Measurements from ENCODE around the gene AMN1.

Gene AMN1

DNA sequence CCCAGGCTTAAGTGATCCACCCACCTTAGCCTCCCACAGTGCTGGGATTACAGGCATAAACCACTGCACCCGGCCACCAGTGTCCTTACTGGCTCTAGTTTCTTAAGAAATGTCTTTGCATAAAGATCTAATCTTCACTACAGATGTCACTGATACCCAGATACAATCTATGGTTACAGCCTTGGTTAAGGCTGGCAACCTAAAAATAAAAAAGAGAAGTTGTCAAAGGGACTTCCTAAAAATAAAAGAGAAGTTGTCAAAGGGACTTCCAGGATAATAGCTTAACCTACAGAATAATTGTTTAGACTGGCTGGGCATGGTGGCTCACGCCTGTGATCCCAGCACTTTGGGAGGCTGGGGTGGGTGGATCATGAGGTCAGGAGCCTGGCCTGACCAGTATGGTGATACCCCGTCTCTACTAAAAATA, 41.7 kb downstream of the AMN1 start:
- Histone ChIP-seq H2BK12ac (ENCODE audit: low read length) (no peak overlapping the region), H3K23ac (ENCODE audit: low read depth, low read length, poor library complexity) (no peak overlapping the region), H3K18ac (ENCODE audit: low read length) (no peak overlapping the region), H3K27ac (replicated peaks; ENCODE audit: low read length) (no peak overlapping the region), H2AK5ac (ENCODE audit: low read depth, low read length) (no peak overlapping the region), H3K36me3 (replicated peaks in 1 of 2; ENCODE audit: control insufficient read depth in 2 of 2, insufficient read depth in 2 of 2, low read length in 2 of 2) (no peaks in the 10 kb centered on the region), H3K9ac (ENCODE audit: low read depth, low read length, poor library complexity) (no peak overlapping the region), H3K4me3 (ENCODE audit: low read length in 2 of 2) (no peak overlapping the region), H3K27me3 (ENCODE audit: control insufficient read depth in 3 of 3, insufficient read depth in 3 of 3, low read depth in 1 of 3, low read length in 3 of 3) (no peaks in the 10 kb centered on the region), H2AFZ (ENCODE audit: low read length) (no peak overlapping the region), H3K4ac (ENCODE audit: low read length) (no peak overlapping the region), H3K4me1 (ENCODE audit: control insufficient read depth in 2 of 2, insufficient read depth in 1 of 2, low read depth in 1 of 2, low read length in 2 of 2) (no peaks in the 10 kb centered on the region), H2BK120ac (ENCODE audit: low read depth, low read length) (no peak overlapping the region), H3K79me1 (ENCODE audit: low read depth, low read length) (no peaks in the 10 kb centered on the region), H3K4me2 (ENCODE audit: insufficient read depth, low read length, poor library complexity, severe bottlenecking) (no peak overlapping the region), H2BK15ac (ENCODE audit: low read length) (no peak overlapping the region), H3K14ac (ENCODE audit: low read length) (no peak overlapping the region), H2BK5ac (ENCODE audit: low read length) (no peak overlapping the region), H4K8ac (ENCODE audit: low read depth, low read length) (no peak overlapping the region), H3K9me3 (replicated peaks in 1 of 2; ENCODE audit: control insufficient read depth in 2 of 2, insufficient read depth in 1 of 2, low read depth in 1 of 2, low read length in 2 of 2) (peaks cover 2 to 16% of the 10 kb centered on the region in 2 donors), H4K91ac (ENCODE audit: low read depth, low read length, poor library complexity) (no peak overlapping the region)
- no peak for DNase-seq (ENCODE audit: low spot score)
- WGBS, 2 donors (ENCODE audit: extremely low coverage in 2 of 2, insufficient read length in 2 of 2, insufficient replicate concordance in 1 of 2): no CpG with 5 or more reads among the region's 3 CpGs

GRCh38 chr12:31685801-31686200, 43.0 kb downstream of the AMN1 start:
- H3K4ac ChIP-seq (ENCODE audit: low read length): no peak overlapping the region
- WGBS, 2 donors (ENCODE audit: extremely low coverage in 2 of 2, insufficient read length in 2 of 2, insufficient replicate concordance in 1 of 2): no CpG with 5 or more reads among the region's 3 CpGs

GRCh38 chr12:31682136-31682962, 46.5 kb downstream of the AMN1 start:
- no CpG with 5 or more reads among the region's 10 CpGs for WGBS, 2 donors (ENCODE audit: extremely low coverage in 2 of 2, insufficient read length in 2 of 2, insufficient replicate concordance in 1 of 2)
- H2BK12ac ChIP-seq (ENCODE audit: low read length): no peak overlapping the region

More at GRCh38 chr12:31685801-31686200, 43.0 kb downstream of the AMN1 start:
- H3K9ac ChIP-seq (ENCODE audit: low read depth, low read length, poor library complexity): no peak overlapping the region
- no peaks in the 10 kb centered on the region for H3K36me3 ChIP-seq (replicated peaks in 1 of 2; ENCODE audit: control insufficient read depth in 2 of 2, insufficient read depth in 2 of 2, low read length in 2 of 2)
- no peak overlapping the region for H4K8ac ChIP-seq (ENCODE audit: low read depth, low read length)
- no peak overlapping the region for H2BK12ac ChIP-seq (ENCODE audit: low read length)
- H3K14ac ChIP-seq (ENCODE audit: low read length): no peak overlapping the region
- H3K4me3 ChIP-seq (ENCODE audit: low read length in 2 of 2): no peak overlapping the region
- no peak overlapping the region for H4K91ac ChIP-seq (ENCODE audit: low read depth, low read length, poor library complexity)
- no peak overlapping the region for H3K23ac ChIP-seq (ENCODE audit: low read depth, low read length, poor library complexity)
- no peak overlapping the region for H3K27ac ChIP-seq (replicated peaks; ENCODE audit: low read length)
- DNase-seq (ENCODE audit: low spot score): no peak
- peaks cover 2 to 16% of the 10 kb centered on the region in 2 donors for H3K9me3 ChIP-seq (replicated peaks in 1 of 2; ENCODE audit: control insufficient read depth in 2 of 2, insufficient read depth in 1 of 2, low read depth in 1 of 2, low read length in 2 of 2)
- no peak overlapping the region for H2BK15ac ChIP-seq (ENCODE audit: low read length)
- H3K79me1 ChIP-seq (ENCODE audit: low read depth, low read length): no peaks in the 10 kb centered on the region
- no peak overlapping the region for H2BK120ac ChIP-seq (ENCODE audit: low read depth, low read length)
- no peak overlapping the region for H3K4me2 ChIP-seq (ENCODE audit: insufficient read depth, low read length, poor library complexity, severe bottlenecking)
- no peak overlapping the region for H2BK5ac ChIP-seq (ENCODE audit: low read length)
- no peaks in the 10 kb centered on the region for H3K4me1 ChIP-seq (ENCODE audit: control insufficient read depth in 2 of 2, insufficient read depth in 1 of 2, low read depth in 1 of 2, low read length in 2 of 2)
- no peak overlapping the region for H3K18ac ChIP-seq (ENCODE audit: low read length)
- no peak overlapping the region for H2AFZ ChIP-seq (ENCODE audit: low read length)
- no peak overlapping the region for H2AK5ac ChIP-seq (ENCODE audit: low read depth, low read length)
- no peaks in the 10 kb centered on the region for H3K27me3 ChIP-seq (ENCODE audit: control insufficient read depth in 3 of 3, insufficient read depth in 3 of 3, low read depth in 1 of 3, low read length in 3 of 3)

DNA sequence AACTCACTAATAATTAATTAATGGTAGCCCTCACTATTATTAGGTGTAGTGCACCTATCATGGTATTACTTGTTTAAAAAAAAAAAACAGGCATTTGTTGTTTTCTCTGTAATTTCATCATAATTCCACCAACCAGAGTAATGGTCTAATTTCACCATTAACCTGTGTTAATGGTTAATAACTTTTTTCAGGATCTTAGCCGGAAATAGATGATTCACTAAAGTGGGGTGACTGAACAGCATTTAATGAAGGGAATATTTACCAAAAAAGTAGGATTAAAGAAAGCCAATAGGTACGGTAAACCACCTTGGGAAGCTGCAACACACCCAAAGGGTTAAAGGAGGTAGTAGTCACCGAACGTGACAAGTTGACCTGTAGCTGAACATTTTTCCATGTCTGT, 56.3 kb downstream of the AMN1 start:
- Histone ChIP-seq H2BK5ac (ENCODE audit: low read length) (no peak overlapping the region), H3K14ac (ENCODE audit: low read length) (no peak overlapping the region), H2BK15ac (ENCODE audit: low read length) (no peak overlapping the region), H2AFZ (ENCODE audit: low read length) (no peak overlapping the region), H3K27ac (replicated peaks; ENCODE audit: low read length) (no peak overlapping the region), H3K27me3 (ENCODE audit: control insufficient read depth in 3 of 3, insufficient read depth in 3 of 3, low read depth in 1 of 3, low read length in 3 of 3) (no peaks in the 10 kb centered on the region), H3K36me3 (replicated peaks in 1 of 2; ENCODE audit: control insufficient read depth in 2 of 2, insufficient read depth in 2 of 2, low read length in 2 of 2) (no peaks in the 10 kb centered on the region), H3K4me2 (ENCODE audit: insufficient read depth, low read length, poor library complexity, severe bottlenecking) (no peak overlapping the region), H3K9me3 (replicated peaks in 1 of 2; ENCODE audit: control insufficient read depth in 2 of 2, insufficient read depth in 1 of 2, low read depth in 1 of 2, low read length in 2 of 2) (peaks cover 2 to 13% of the 10 kb centered on the region in 2 donors), H2AK5ac (ENCODE audit: low read depth, low read length) (no peak overlapping the region), H3K4ac (ENCODE audit: low read length) (no peak overlapping the region), H2BK120ac (ENCODE audit: low read depth, low read length) (no peak overlapping the region), H3K9ac (ENCODE audit: low read depth, low read length, poor library complexity) (no peak overlapping the region), H3K18ac (ENCODE audit: low read length) (no peak overlapping the region), H3K4me3 (ENCODE audit: low read length in 2 of 2) (no peak overlapping the region), H4K8ac (ENCODE audit: low read depth, low read length) (no peak overlapping the region), H3K23ac (ENCODE audit: low read depth, low read length, poor library complexity) (no peak overlapping the region), H4K91ac (ENCODE audit: low read depth, low read length, poor library complexity) (no peak overlapping the region), H3K79me1 (ENCODE audit: low read depth, low read length) (peaks cover 1% of the 10 kb centered on the region), H3K4me1 (ENCODE audit: control insufficient read depth in 2 of 2, insufficient read depth in 1 of 2, low read depth in 1 of 2, low read length in 2 of 2) (no peaks in the 10 kb centered on the region), H2BK12ac (ENCODE audit: low read length) (no peak overlapping the region)
- DNase-seq (ENCODE audit: low spot score): no peak
- no CpG with 5 or more reads among the region's 4 CpGs for WGBS, 2 donors (ENCODE audit: extremely low coverage in 2 of 2, insufficient read length in 2 of 2, insufficient replicate concordance in 1 of 2)

More at GRCh38 chr12:31682136-31682962, 46.5 kb downstream of the AMN1 start:
- Histone ChIP-seq H2AK5ac (ENCODE audit: low read depth, low read length) (no peak overlapping the region), H3K14ac (ENCODE audit: low read length) (no peak overlapping the region), H3K79me1 (ENCODE audit: low read depth, low read length) (no peaks in the 10 kb centered on the region), H2BK5ac (ENCODE audit: low read length) (no peak overlapping the region), H3K36me3 (replicated peaks in 1 of 2; ENCODE audit: control insufficient read depth in 2 of 2, insufficient read depth in 2 of 2, low read length in 2 of 2) (no peaks in the 10 kb centered on the region), H2AFZ (ENCODE audit: low read length) (no peak overlapping the region), H4K91ac (ENCODE audit: low read depth, low read length, poor library complexity) (no peak overlapping the region), H3K27ac (replicated peaks; ENCODE audit: low read length) (no peak overlapping the region), H3K4ac (ENCODE audit: low read length) (no peak overlapping the region), H2BK15ac (ENCODE audit: low read length) (no peak overlapping the region), H3K18ac (ENCODE audit: low read length) (no peak overlapping the region), H3K9ac (ENCODE audit: low read depth, low read length, poor library complexity) (no peak overlapping the region), H3K4me3 (ENCODE audit: low read length in 2 of 2) (no peak overlapping the region), H2BK120ac (ENCODE audit: low read depth, low read length) (no peak overlapping the region), H3K4me1 (ENCODE audit: control insufficient read depth in 2 of 2, insufficient read depth in 1 of 2, low read depth in 1 of 2, low read length in 2 of 2) (no peaks in the 10 kb centered on the region), H3K27me3 (ENCODE audit: control insufficient read depth in 3 of 3, insufficient read depth in 3 of 3, low read depth in 1 of 3, low read length in 3 of 3) (no peaks in the 10 kb centered on the region), H3K9me3 (replicated peaks in 1 of 2; ENCODE audit: control insufficient read depth in 2 of 2, insufficient read depth in 1 of 2, low read depth in 1 of 2, low read length in 2 of 2) (peaks cover 2 to 16% of the 10 kb centered on the region in 2 donors), H3K23ac (ENCODE audit: low read depth, low read length, poor library complexity) (no peak overlapping the region), H4K8ac (ENCODE audit: low read depth, low read length) (no peak overlapping the region), H3K4me2 (ENCODE audit: insufficient read depth, low read length, poor library complexity, severe bottlenecking) (no peak overlapping the region)
- DNase-seq (ENCODE audit: low spot score): peak; percentile 65

Measured in neuronal stem cell (in vitro differentiated cells).